Posterior cingulate gyrus (tissue), 11 donors: ENCODE data around the gene TUBGCP2.

Experiments
- DNase-seq, 10 donors: peaks; one replicate each; pipeline versions ENCODE4 v3.0.0 to v3.0.0-alpha.2; 2020 to 2021; ENCODE audit warnings: mixed read lengths in 3 of 10
- intact Hi-C: fragments of 100-400 bp; cut with DNase I; formaldehyde crosslinking; loops from one replicate; pipeline ENCODE4 v1.15.1; 2023

Gene TUBGCP2

DNA sequence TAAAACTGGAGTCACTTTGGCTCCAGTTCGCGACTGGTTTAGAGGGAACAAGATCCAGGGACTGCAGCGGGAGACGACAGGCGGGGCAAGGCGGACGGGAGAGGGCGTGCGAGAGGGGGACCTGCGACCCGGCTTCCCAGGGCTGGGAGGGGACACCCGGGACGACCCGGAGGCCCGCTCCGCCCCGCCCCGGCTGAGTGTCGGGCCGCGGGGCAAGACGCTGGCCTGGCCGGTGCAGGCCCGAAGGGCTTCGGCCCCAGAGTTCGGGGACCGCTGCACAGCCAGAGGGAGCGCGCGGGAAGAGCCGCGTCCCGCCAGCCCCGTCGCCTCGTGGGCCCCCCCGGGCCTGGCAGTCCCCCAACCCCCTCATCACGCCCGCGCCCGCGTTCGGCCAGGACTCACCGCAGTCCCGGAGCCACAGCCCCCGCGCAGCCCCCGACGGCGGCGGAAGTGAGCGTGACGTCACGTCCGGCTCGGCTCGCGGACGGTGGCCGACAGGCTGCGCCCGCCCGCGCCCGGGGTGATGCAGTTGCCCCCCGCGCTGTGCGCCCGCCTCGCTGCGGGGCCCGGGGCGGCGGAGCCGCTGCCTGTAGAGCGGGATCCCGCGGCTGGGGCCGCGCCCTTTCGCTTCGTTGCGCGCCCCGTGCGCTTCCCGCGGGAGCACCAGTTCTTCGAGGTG lies at the start of gene TUBGCP2, which contains the start of gene ZNF511:
Gene TUBGCP2 (minus strand): TSS at position 452 of the 679 bp plus-strand sequence. CDS start 5,931 bp downstream, outside the sequence.
Gene ZNF511 (plus strand): TSS at position 494 of the 679 bp plus-strand sequence. CDS start 30 bp downstream, at position 524.
- intact Hi-C loops: no loop called here
- peak; percentile 80 to 98 (median 84) for DNase-seq

GRCh38 chr10:133357285-133358161 lies 48.9 kb upstream of the TUBGCP2 start, which contains the start of gene FUOM:
Gene FUOM (minus strand): TSS chr10:133358019. CDS start chr10:133358007, 12 bp downstream.
- intact Hi-C loops: no loop called here
- DNase-seq: peak in 2 of 10 donors; percentile 28 to 91

DNA sequence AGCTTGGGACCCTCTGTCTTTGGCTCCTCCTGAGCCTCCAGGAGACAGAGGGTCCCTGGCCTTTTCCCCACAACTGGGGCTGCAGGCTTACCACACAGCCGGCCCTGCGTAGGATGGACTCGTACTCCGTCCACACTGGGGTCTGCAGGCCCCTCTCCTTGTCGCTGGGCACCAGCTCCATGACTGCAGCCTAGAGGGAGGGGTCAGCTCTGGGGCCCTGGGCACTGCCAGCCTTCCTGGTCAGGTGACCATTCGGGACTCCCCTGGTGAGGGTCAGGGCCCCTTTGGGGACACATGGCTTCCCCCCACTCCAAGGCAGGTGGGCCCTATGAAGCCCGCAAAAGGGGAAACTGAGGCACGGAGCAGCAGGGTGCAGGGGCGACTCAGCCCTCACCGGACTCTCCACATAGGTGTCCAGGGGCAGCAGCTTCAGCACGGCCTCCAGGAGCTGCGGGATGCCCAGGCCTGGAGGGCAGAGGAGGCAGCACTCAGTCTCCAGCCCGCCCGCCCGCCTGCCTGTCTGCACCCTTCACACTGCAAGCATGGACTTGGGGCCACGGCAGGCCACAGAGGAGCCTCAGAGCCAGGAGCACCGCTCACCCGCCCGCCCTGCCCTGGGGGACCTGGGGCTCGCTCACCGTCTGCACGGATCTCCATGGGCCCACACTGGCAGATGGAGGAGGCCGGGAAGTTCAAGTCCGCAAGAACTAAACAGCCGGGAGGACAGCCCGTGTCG lies 48.0 kb upstream of the TUBGCP2 start:
- no peak for DNase-seq

DNA sequence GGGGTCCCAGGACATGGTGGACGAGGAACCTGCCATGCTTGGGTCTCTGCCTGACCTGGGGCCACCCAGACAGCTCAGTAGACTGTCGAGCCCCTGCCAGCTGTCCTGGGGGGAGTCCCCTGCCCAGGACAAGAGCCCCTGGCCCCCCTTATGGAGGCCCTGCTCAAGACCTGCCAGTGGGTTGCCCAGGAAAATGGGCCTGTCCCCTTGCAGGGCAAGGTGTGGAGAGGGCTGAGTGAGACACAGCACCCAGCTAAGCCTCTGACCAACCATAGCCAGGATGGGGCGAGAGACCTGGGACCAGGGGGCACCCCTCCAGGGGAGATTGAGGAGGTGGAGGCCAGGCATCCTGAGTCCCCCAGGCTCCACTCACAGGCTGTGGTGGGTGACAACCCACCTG lies 47.3 kb upstream of the TUBGCP2 start:
- intact Hi-C loops: no loop called here
- no peak for DNase-seq

More for the DNA sequence above, 48.0 kb upstream of the TUBGCP2 start:
- intact Hi-C loops: no loop called here

DNA sequence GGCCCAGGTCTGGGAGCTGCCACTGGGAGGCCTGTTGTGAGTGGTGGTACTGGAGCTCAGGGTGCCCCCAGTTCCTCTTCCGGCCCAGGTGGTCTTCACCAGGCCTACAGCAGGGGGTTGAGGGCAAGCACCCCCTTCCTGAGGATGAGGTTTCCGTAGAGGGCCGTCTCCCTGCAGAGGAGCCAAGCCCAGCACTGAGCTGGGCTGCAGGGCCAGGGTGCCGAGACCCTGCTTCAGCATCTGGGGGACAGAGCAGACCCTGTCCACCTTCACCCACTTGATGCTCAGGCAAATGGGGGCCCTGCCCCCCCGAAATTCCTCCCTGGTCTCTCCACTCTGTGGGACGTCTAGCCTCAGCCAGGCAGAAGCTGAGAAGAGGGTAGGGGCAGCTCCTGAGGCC lies 46.6 kb upstream of the TUBGCP2 start:
- no peak for DNase-seq
- intact Hi-C loops: no loop called here

- DNase-seq: peak in 1 of 10 donors; percentile 61
- intact Hi-C loops: no loop called here
Observed at GRCh38 chr10:133354672-133355240, 46.1 kb upstream of the TUBGCP2 start.

- intact Hi-C loops: no loop called here
Observed at GRCh38 chr10:133353988-133354605, 45.4 kb upstream of the TUBGCP2 start.

DNA sequence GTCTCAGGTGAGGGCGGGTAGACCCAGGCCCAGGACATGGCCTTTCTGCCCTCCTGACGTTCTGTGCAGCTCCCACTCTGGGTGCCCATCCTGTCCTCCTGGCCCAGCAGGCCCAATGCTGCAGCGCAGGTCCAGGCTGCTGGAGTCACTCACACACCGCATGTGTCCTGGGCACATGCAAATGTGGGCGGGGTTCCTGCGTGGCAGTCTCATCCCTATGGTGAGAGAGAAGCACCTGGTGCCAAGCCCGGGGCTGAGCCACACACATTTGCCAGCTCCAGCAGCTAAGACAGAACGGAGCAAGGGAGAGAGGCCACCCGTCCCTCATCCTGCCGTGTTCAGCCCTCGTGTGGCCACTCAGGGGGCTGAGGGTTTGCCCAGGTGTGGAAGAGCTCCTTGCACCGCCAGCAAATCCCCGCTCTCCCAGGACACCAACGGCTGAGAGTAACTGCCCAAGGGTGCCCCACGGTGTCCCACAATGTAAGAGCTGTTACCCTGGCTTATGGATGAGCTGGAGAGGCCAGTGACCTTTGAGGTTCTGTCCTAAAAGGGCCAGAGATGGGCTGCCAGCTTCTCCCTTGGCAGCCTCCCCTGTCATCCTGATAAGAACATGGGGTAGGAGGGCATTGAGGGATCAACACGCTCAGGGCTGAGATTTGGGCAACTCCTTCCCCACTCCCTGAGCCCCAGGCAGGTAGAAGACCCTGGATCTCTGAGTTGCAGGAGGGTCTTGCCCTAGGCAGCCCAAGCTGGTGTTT lies 44.7 kb upstream of the TUBGCP2 start:
- intact Hi-C loops: no loop called here
- DNase-seq: no peak

More at GRCh38 chr10:133353988-133354605, 45.4 kb upstream of the TUBGCP2 start:
- DNase-seq: peak in 1 of 10 donors; percentile 55

DNA sequence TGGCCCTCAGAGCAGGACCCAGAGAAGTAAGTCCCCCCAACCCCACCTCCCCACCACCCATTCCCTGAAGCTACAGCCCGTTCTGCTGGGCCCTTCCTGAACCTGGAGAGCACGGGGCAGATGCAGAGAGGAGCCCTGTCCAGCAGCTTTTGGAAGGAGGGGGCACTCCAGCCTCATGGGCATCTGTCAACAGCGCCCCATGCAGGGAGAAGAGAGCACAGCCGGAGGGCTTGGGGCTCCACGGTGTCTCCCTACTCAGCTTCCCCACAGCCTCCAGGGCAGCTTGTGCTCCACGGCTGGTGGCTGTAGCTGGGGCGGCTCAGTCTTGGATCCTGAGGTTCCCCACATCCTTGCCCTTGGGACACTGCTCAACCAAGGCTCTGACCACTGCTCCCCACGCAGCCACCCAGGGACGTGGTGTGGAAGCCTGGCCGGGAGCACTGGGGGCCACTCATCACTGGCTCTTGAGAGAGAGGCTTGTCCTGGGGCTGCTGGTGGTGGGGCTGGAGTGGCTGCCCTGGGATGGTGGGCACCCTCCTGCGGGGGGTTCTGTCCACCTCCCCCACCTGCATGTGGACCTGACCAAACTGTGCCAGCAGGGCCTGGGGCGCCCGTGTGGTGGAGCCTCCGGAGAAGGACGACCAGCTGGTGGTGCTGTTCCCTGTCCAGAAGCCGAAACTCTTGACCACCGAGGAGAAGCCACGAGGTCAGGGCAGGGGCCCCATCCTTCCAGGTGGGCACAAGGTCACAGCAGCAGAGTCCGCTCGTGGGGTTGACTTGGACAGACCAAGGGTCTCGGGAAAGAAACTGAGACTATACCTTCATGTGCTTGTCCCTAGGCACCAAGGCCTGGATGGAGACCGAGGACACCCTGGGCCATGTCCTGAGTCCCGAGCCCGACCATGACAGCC lies 43.0 kb upstream of the TUBGCP2 start:
- intact Hi-C loops: no loop called here
- no peak for DNase-seq

DNA sequence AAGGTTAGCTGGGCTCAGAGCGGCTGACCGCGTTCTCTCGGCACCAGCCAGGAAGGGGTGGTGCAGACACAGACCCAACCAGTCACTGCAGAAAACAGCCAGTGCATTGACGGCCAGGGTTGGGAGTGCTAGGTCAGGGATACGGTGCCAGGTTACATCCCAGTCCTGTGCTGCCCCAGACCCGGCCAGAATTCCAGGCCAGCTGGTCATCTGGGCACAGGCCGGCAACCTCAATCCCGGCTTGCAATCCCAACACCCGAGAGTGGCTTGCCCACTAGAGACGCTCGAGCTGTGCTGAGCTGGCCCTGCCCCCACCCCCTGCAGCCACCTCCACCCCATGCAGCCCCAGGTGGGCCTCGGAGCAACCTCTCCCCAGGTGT lies 42.3 kb upstream of the TUBGCP2 start:
- intact Hi-C loops: no loop called here
- DNase-seq: no peak

GRCh38 chr10:133350283-133350949 lies 41.7 kb upstream of the TUBGCP2 start:
- intact Hi-C loops: no loop called here

DNA sequence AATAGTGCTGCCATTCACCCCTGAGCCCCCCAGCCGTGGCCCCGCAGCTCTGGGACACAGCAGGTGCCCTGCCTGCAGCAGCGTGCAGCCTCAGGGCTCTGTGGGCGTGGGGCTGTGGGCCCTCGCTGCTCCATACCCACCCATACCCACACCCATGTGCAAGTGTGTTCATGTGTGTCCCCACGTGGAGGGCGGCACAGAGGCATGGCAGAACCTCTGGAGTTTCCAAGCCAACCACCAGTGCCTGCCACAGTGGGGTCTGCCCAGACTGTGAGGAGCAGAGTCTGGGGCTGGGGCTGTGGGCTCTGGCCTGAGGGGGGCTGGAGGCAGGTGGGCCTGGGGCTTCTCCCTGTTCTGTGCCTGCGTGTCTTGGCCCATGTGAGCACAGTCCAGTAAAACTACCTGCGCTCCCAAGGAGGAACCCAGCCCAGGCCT lies 40.9 kb upstream of the TUBGCP2 start:
- DNase-seq: peak in 1 of 10 donors; percentile 59
- intact Hi-C loops: no loop called here

More at GRCh38 chr10:133350283-133350949, 41.7 kb upstream of the TUBGCP2 start:
- DNase-seq: no peak

GRCh38 chr10:133349160-133349568 lies 40.5 kb upstream of the TUBGCP2 start:
- no peak for DNase-seq
- intact Hi-C loops: no loop called here

DNA sequence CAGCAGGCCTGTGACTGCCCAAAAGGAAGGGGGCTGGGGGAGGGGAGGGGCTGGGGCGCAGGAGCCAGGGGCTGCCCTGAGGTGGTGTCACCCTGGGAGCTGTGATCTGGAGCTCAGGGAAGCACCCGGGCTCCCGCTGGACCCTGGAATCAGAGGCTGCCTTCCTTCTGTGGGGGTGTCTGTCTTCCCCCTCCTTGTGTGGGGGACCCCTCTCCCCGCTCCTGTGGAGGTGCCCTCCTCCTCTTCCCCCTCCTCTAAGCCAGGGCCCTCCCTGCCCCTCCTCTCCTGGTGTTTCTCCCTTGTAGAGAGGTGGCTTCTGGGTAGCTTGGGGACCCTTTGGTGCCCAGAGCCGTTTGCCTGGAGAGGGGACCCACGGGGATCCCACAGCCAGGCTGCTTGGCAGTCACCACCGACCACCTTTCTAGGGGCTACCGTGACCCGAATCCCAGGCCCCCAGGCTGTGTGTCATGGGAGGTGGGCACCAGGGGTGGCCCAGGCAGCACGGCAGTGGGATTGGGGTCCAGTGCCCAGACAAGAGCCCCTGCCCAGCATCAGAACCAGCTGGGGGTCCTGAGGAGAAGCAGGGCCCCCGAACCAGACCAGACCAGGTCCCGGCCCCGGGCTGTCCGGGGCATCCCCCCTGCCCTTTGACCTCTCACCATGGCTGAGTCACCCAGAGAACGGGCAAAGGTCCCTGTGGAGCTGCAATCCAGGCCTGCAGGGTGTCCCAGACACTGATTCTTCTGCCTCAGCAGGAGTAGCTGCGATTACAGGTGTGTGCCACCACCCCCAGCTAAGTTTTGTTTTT lies 39.2 kb upstream of the TUBGCP2 start:
- intact Hi-C loops: no loop called here
- DNase-seq: peak in 1 of 10 donors; percentile 37

DNA sequence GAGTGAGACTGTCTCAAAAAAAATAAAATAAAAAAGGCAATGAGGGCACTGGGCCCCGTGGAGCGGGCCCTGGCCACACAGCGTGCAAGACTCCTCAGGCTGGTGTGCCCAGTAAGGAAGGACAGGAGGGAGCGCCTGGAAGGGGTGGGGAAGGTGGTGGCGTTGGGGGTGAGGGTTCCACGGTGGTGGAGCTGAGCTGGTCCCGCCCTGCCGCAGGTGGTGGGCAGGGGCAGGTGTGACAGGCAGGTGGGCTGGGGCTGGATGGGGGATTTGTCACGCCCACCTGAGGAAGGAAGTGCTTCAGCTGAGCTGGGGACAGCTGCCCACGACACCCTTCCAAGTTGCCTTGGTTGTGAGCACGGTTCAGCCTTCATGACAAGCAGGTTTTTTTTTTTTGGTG lies 37.7 kb upstream of the TUBGCP2 start:
- DNase-seq: peak in 1 of 10 donors; percentile 62
- intact Hi-C loops: no loop called here

DNA sequence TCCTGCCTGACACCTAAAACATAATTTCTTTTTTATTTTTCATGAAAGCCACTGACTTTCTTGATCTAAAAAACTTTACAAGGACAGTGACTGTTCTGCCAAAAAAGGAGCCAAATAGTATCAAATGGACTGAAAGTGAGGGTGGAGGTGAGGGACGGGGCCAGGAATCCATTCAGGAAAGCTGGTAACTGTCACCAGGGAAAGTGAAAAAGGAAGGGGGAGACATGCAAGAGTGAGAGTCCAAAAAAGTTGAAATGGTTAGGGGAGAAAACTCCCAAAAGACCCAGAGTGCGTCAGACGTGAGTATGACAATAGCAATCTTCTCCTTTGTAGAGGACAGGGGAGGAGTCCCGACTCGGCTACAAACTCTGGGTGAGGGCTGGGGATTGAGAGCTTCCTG lies 35.6 kb upstream of the TUBGCP2 start:
- DNase-seq: no peak
- intact Hi-C loops: no loop called here

GRCh38 chr10:133343558-133343957 lies 34.9 kb upstream of the TUBGCP2 start:
- intact Hi-C loops: no loop called here
- DNase-seq: no peak
